NCI-H2081 (cell line): ENCODE results near the gene GMDS.

Source experiments
- DNase-seq, 2 experiments: peaks; one replicate each; lab custom pipeline; 2025; lab: John Stamatoyannopoulos, UW

GMDS gene

DNA sequence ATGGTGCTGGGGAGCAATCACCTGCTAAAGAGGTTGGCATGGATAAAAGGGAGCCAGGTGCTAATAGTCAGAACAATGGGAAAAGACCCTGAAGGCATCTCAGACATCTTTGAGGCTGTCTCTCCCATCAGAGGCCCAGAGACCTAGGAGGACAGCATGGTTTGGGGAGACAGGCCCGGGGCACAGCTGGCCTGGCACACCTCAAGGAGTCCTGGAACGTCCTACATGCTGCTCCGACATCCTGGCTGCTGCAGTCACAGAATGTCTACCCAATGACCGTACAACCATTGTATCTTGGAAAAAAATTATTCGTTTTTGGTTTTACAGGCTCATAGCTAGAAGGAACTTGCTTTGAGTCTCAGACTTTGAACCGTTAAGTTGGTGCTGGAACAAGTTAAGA, 4.4 kb downstream of the GMDS start:
- DNase-seq = no peak

DNA sequence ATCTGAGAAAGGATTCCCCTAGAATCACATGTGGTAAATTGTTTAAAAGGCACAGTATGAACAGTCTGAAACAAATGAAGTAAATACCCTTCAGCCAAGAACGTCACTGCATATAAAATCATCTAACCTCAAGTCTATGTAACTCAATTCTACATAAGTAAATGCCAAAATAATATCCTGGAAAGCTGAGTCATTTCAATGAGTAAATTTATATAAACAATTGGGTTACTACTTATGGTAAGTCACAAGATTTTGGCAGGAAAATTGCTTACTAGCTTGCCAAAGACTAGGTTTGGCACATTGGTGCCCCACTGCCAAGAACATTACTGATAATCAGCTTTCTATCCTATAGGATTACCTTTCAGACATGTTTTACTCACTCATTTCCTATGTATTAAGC, 8.4 kb downstream of the GMDS start:
- DNase-seq = no peak

DNA sequence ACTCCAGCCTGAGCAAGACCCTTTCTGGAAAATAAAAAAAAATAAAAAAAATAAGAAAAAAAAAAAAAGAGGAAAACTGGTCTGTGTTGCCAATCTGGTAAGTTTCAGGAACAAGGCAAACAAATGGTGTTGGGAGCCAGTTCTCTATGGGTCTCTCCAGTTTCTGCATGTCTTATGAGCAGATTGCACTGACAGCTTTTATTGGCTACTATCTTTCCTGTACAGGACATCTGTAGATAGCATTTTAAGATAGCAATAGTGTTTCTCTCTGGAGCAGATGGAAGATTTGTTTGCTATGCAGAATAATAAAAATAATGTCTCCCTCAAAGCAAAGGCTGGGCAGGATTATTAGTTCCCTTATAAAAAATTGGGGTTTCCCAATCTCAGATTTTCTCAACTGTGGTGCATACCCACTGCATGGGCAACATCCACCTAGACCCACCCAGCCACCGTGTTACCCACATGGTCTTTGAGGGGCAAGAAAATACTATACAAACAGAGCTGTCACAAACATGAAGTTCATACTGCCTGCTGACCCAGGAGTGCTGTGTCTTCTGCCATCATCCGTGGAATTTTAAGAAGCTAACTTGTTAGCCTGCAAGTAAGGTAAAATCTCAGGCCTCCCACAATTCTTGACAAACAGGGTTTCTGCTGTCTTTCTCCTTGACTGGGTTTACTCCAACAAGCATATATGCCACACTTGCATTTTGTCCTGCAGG, 9.5 kb downstream of the GMDS start:
- DNase-seq = no peak

DNA sequence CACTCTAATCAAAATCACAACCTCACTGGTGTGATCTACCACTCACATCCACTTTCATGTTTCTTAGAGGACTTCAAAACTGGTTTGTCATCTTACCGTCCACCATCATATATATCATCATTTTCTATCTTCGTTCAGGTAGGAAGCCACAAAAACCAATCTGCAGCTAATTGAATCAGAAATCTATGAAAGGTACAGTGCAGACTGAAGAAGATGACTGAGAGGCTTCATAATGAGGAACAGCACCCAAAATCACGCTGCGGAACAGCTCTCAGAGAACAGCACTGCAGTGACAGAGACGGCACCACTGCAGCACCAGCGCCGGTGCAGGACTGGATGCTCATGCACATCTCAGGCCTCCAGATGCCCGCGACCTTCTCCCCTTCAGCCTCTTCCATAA, 13.0 kb downstream of the GMDS start:
- no peak for DNase-seq

DNA sequence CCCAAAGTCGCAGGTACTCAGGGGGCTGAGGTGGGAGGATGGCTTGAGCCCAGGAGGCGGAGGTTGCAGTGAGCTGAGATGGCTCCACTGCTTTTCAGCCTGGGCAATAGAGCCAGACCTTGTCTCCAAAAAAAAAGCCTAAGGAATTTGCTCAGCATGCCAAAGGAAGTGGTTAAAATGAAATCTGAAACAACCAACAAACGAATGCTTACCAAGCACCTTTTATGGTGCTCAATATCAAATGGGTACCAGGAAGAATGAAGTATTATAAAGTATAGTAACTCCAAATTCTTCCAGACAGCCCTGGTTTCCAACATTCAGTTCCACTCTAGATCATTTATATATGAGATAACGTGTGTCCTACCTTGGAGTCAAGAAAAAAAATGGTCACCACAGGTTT, 14.0 kb downstream of the GMDS start:
- DNase-seq = no peak

DNA sequence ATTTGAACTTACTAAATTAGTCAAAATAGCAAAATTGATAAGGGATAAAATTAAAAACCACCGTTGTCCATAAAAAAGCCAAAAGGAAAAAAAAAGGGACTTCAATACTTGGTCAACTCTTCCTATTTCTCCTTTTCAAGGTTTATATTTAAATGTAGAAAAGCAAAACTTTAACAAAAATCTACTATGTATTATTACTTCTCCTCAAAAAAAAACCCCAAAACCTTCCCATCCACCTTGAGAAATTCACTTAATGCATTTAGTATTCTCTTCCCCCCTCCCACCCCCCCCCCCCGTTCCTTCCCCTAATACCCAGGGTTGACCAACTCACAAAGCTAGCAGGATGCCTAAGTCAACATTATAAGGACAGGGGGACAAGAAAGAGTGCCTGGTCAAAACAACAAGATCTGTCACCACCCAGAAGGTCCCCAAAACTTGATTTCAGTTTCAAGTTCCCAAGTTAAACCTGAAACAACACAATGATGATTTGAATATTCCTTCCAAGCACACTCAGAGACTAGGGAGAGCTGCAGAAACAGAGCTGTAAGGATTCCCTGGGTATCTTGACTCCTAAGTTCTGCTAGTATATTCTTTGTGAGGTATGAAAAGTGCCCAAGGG, 14.6 kb downstream of the GMDS start:
- DNase-seq = no peak

DNA sequence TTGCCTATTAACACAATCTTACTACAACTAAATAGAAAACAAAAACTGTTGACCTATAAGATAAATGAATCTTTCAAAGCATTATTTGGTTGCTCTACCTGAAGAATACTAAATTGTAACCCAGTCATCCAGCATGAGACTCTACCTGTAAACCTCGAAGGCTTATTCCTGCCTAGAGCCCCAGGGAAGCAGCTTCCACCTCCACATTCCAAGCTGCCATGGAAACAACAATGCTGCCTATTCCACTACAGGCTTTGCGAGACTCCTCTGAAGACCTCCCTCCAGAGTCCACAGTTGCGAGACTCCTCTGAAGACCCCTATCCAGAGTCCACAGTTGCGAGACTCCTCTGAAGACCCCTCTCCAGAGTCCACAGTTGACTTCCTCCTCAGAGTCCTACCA, 15.7 kb downstream of the GMDS start:
- no peak for DNase-seq

DNA sequence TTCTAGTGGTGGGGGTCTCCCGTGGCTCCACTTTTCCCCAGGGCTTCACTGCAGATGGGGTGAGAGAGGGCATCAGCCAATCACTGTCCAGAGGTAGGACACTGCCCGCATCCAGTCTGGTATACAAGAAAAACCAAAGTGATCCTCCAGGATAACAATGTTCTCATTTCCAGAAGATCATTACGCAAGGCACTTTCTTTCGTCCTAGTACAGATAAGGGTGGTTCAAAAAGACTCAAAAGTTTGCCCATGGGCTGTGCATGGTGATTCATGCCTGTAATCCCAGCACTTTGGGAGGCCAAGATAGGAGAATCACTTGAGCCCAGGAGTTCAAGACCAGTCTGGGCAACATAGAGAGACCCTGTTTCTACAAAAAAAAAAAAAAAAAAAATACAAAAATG, 16.4 kb downstream of the GMDS start:
- no peak for DNase-seq

DNA sequence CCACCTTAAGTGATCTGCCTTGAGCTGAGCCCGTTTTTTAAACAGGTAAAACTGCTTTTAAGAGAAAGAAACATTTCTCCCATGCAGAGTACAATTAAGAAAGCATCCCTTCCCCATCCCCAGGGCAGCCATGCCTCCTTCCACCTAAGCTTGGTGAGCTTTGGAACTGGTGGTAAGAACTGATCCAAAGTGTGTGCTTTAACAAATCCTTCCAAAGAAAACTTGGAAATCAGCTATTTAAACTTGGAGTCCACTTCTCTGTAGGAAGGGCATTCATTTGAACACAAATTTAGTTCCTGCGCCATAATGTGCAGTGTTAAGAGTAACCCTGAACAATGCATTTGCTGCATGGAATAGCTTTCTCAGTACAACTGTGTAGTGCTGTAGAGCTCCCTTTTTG, 17.0 kb downstream of the GMDS start:
- DNase-seq = no peak

DNA sequence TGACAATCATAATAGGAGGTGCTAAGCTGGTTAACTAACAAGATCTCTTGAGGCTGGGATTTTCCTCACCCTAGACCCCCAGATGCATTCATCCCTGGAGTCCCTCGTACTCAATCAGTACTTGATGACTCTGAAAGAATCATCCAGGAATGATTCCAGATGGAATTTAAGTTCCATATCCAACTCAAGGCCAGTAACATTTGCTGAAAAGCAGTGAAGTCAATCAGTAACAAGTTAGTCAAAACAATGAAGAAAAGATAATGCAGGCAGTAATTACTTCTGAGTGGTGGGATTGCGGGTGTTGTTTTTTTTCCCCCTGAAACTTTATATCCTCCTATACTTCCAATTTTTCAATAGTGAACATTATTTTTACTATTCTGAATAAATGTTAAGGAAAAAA, 18.6 kb downstream of the GMDS start:
- no peak for DNase-seq

DNA sequence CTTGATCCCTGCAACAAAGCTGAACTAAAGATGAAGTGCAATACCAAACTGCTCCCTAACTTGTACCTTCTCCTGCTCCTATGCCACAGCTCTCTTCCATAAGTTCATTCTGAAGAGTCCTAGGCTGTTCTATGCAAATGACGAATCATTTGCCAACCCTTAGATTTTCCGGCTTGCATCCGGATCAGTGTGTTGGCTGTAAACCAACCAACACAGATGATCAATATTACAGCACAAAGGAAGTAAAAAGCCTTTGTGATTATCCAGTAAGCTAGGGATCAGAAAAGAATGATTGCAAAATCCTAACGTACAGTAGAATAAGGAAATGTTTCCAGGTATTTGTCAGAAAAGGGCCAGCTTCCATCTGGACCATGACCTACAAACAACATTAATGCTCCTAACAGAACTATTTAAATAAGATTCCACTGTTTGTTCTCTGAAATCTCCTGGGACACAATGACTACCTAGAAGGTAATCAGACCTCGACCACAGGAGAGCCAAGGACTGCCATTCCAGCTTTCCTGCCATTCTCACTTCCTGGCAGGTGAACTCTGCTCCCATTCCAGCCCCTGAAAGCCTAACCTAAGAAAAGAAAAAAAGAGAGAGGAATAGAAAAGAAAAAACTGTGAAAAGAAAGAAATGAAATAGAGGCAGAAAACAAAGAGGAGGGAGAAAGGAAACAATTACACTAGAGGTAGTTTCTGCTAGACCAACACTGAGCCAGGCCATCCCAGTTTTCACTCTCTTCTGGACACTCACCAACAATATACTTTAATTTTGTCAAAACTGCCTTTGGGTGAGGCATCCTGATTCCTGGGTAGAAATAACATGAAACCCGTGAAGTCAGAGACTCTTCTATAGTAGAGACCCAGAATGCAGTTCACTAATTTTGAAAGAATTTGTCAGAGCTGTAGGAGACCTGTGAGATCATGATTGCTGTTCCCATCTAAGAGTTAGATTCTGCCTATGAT, 19.7 kb downstream of the GMDS start:
- no peak for DNase-seq

DNA sequence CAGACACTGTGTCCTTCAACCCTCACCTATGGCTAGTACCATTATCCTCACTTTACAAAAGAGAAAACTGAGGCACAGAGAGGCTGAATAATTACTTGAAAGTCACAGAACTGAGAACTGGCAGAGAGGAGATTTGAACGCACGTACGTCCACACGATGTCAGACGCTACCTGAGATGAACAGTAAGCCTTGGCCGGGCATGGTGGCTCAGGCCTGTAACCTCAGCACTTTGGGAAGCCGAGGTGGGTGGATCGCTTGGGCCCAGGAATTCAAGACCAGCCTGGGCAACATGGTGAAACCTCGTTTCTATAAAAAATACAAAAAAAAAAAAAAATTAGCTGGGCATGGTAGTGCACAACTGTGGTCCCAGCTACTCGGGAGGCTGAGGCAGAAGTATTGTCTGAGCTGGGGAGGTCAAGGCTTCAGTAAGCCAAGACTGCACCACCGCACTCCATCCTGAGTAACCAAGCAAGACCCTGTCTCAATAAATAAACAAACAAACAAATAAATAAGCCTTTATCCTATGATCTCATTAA, 20.5 kb downstream of the GMDS start:
- no peak for DNase-seq

DNA sequence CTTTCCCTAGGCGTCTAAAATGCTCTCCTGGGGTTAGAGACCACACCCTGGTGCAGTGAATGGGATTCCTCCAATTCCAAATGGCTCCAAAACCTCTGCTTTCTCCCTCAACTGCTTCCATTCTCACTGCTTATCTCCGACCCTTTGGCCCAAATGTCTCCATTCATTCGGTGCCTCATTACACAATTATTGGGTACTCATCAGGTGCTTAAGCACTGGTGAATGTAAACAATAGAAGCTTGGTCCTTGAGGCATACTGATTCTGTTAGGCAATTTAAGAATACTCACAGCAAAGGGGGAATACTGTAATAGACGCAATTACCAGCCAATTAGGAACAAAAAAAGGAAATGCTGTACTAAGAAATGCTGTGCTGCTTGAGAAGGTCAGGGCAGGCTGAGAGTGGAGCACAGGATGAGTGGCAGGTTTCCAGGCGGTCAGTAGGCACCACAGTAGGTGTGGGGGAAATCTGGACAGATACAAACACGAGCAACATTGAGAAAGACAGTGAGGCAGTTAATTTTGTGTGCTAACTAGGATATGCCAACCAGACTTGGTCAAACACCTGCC, 23.0 kb downstream of the GMDS start:
- no peak for DNase-seq

DNA sequence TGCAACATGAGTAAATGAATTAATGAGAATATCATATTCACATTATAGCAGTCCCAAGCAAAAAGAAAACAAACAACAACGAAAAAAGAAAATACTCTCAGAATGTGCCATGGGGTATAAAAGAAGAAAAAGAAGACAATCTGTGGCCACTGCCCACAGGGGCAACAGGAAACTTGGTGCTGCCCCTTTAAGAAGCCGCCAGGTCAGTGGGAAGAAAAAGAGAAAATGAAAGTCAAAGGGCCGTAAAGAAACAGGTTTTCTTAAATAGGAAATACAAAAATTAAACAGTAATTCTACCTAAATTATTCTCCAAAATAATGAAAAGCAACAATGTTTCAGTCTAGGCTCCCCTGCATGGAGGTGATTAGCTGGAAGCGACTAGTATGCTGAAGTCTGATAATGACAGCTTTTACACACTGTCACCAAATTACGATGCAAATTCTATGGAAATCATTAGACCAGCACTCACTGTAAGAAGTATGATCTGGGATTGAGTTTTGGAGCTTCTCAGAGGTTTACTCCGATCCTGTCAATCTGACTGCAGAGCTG, 23.6 kb downstream of the GMDS start:
- no peak for DNase-seq

DNA sequence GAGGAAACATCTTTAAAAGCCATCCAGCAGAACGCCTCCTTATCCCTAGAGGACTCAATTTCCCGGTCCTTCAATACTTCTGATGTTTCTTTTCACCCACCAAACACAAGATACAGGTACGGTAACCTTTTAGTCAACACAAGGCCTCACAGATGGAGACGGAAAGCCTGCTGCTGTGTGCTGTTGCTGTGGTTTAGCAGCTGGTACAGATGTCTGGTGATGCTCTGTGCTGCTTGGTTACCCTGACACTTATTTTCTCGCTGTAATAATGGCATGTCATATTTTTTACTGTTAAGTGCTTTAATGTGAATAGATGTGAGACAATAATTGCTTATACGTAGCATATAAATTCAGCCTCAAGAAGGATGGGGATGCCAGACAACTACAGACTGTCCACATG, 25.3 kb downstream of the GMDS start:
- no peak for DNase-seq

DNA sequence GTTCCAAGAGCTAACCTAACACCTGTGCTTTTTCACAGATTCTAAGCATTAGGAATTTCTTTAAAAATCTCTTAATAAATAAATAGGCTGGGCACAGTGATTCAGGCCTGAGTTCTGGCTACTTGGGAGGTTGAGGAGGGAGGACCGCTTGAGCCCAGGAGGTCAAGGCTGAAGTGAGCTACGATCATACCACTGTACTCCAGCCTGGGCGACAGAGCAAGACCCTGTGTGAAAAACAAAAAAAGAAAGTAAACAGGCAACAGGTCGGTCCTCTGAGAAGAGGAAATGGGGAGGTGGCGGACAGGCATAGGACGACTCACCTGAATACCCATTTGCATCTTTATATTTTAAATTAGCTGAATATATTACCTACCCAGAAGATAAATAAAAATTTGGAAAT, 26.5 kb downstream of the GMDS start:
- DNase-seq = no peak

DNA sequence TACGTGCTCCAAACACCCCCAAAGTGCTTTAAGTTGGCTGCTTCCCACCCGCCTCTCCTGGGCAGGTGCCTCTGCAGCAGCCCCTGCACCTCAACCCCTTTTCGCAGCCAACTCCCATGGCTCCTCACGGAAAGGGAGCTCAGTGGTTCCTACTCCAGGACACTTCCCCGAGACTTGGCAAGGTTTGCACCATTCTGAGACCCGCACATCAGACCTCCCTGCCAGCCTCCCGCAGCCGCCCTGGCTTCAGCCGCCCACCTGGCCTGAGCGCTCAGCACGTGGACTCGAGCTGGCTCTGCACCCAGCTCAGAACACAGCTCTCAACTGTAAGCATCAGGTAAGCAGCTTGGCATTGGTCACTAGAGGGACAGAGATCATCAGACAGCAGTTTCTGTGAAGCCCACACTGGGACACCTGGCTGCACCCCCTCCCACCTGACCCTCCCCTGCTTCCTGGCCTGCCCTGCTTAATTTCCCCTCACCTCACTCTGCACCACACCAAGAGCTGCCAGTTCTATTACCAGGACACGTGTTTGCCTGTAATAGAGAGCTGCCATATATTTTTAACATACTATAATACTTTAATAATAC, 28.5 kb downstream of the GMDS start:
- DNase-seq = peak in 1 of 2 experiments; percentile 9

DNA sequence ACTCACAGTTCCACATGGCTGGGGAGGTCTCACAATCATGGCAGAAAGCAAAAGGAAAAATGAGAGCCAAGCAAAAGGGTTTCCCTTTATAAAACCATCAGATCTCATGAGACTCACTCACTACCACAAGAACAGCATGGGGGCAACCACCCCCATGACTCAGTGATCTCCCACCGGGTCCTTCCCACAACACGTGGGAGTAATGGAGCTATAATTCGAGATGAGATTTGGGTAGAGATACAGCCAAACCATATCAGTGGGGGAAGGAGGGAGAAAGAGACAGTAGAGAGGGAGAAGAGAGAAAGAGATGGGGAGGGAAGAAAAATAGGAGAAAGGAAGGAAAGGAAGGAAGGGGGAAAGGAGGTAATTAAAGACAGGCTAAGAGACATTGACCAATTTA, 30.1 kb downstream of the GMDS start:
- no peak for DNase-seq

DNA sequence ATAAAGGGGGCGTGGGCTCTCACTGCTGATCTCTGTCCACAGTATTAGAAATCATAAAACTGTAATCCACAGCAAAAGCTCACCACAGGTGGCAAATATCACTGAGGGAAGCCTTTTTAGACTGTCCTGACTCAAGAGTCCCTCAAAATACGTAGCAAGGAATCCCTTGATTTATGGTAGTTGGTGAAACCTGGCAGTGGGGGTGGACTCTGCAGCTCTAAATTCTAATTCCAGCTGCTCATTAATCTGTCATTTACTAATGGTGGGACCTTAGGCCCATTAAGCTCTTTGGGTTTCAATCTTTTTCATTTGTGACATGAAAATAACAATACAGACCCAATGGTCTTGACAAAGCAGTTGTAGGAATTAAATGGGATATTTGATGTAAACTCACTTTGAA, 32.3 kb downstream of the GMDS start:
- no peak for DNase-seq

DNA sequence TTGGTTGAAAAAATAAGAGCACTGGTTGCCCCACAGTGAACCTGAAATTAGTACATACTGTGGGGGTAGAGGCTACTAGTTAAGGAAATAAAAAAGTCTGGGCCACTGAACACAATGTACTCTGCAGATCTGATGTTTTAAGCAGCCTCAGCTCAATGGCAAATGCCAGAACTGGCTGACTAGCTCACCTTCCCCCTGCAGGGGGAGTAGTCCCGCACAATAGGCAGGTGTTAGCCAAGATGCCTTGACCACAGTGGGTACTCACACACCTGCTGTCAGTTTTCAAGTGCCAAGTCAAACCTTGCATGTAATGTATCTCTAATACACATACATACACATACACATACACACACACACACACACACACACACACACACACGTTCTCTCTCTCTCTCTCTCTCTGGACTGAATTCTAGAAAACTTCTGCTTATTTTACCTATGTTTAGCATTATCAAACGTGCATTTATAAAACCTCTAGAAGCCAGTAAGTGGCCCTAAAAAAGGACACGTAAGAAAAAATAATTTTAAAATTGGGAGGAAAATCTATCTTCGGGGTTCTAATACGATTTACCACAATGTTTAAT, 36.1 kb downstream of the GMDS start:
- peak; percentile 38 to 79 for DNase-seq

DNA sequence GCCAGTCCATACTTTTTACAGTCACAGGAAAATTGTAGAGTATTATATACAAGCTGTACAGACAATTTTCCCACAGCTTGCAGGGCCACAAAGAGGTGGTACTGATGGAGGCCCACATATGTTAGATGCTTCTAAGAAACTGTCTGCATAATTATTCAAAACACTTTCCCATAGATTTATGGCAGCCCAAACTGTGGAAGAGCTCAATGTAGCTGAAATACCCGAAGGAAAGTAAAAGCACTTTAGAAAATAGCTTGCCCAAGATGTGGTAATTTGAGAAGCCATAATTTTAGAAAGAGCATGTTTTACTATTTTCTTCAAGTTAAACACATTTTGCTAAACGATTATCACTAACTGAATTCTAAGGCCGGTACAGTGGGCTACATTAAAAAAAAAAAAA, 36.9 kb downstream of the GMDS start:
- no peak for DNase-seq
